Activated CD8-positive, alpha-beta memory T cell treated with anti-CD3 and anti-CD28 coated beads, Interleukin-2, amount 10 ng/mL, durations not matched to agents 7 days and 5 days (primary cell): ENCODE results near the gene SEC61A2. TPM values are rescaled to one million over a fixed set of nuclear protein-coding genes. Genes with fewer than 3 reads are reported as not detected.

Source experiments
- ATAC-seq: fragments of 150-1000 bp; cut with Tn5 transposase; one replicate; pipeline ENCODE4 v1.10.0; 2021; ENCODE audit warnings: moderate library complexity
- CTCF ChIA-PET: fragments of 350-600 bp; sonication (Branson Sonifier 250); formaldehyde crosslinking; loops from one replicate; lab custom pipeline; 2021; ENCODE audit warnings: antibody characterized with exemption; lab: Charles Lee
- DNase-seq: peaks from one replicate; pipeline ENCODE4 v3.0.0-alpha.2; 2020
- H3K27ac Mint-ChIP-seq: one replicate; pipeline ENCODE4 v1.8.0; 2021; ENCODE audit warnings: mild to moderate bottlenecking, mixed read lengths
- H3K27me3 Mint-ChIP-seq: one replicate; pipeline ENCODE4 v1.8.0; 2021; ENCODE audit warnings: mixed read lengths
- H3K36me3 Mint-ChIP-seq: one replicate; pipeline ENCODE4 v1.8.0; 2021; ENCODE audit warnings: mild to moderate bottlenecking, mixed read lengths
- H3K4me1 Mint-ChIP-seq: one replicate; pipeline ENCODE4 v1.8.0; 2021; ENCODE audit warnings: mixed read lengths
- H3K4me3 Mint-ChIP-seq: one replicate; pipeline ENCODE4 v1.8.0; 2021; ENCODE audit warnings: mild to moderate bottlenecking, moderate library complexity, mixed read lengths
- H3K9me3 Mint-ChIP-seq: one replicate; pipeline ENCODE4 v1.8.0; 2022; ENCODE audit warnings: low read depth, mixed read lengths
- microRNA-seq: library from miRNA; unstranded; fragments of <30 nt; microRNA quantifications from one replicate; pipeline ENCODE4 v1.2.0, GENCODE V29; 2022
- total RNA-seq, 2 experiments: library from RNA; stranded (reverse); gene quantifications; one replicate each; pipeline ENCODE4 v1.2.3, GENCODE V29; 2021

SEC61A2 gene
- total RNA-seq, 2 experiments from 2014 or later = 13.9 to 16.1 TPM

DNA sequence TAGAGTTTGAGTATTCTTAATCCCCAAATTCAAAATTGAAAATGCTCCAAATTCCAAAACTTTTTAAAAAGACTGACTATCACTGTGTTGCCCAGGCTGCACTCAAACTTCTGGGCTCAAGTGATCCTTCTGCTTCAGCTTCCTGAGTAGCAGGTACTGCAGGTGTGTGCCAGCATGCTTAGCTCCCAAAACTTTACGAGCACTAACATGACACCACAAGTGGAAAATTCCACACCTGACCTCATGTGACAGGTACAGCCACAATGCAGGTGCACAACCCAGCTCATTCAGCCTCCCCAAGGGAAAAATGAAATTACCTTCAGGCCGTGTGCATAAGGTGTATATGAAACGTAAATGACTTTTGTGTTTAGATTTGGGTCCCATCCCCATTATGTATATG is 83.0 kb downstream of the SEC61A2 start:
- Mint-ChIP-seq H3K27me3 (no peaks in the 10 kb centered on the region), H3K9me3 (no peaks in the 10 kb centered on the region), H3K4me3 (no peak overlapping the region), H3K4me1 (peaks cover 19% of the 10 kb centered on the region), H3K36me3 (peaks cover 50% of the 10 kb centered on the region), H3K27ac (peak overlapping the region; percentile 33)
- DNase-seq (no peak), ATAC-seq (no peak)
- CTCF ChIA-PET = no interaction called here

DNA sequence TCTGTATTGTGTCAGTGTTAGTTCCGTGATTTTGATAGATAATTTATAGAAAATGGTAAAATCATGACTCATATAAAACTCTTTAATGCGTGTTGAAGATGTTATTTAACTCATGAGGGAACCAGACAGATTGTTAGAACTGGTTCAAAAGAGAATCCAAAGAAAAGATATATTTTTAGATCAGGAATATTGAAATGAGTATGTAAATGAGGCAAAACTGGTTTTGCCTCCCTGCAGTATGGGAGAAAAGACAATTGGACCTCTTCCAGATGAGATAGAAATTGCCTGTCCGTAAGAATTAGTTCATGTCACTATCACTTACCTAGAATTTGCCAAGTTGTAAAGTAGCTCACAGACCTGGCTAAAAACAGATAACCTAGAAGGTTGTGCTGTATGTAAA is 84.1 kb downstream of the SEC61A2 start:
- no peak for DNase-seq
- Mint-ChIP-seq H3K27me3 (no peaks in the 10 kb centered on the region), H3K27ac (no peak overlapping the region), H3K9me3 (no peaks in the 10 kb centered on the region), H3K36me3 (peaks cover 46% of the 10 kb centered on the region), H3K4me1 (peaks cover 15% of the 10 kb centered on the region), H3K4me3 (no peak overlapping the region)
- CTCF ChIA-PET = interaction anchor here (1.0 to 3.4 kb wide), 4 partner anchors 18 to 688 kb away, joined by 3 to 17 read pairs (median 9); partner anchors contain the start of genes CDC123 and NUDT5
- ATAC-seq = no peak

DNA sequence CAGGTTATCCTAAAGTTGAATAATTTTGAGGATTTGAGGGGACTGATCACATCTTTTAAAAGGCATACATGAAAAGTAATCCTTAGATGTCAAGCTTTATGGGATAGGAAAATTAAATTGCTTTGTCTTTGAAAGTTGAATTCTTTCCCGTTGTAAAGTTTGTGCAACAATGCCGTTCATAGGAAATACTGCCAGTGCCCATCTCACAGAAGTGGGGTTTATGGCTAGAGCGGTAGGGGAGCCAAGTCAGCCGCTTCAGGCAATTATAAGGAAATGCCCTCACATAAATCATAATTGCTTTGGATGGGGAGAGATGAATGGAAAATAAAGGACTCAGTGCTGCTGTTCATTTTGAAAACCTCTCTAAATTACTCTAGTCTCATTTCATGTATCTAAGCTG is 84.6 kb downstream of the SEC61A2 start:
- no peak overlapping the region for H3K4me3 Mint-ChIP-seq
- peaks cover 13% of the 10 kb centered on the region for H3K4me1 Mint-ChIP-seq
- DNase-seq (no peak), ATAC-seq (no peak)
- H3K27me3 Mint-ChIP-seq = no peaks in the 10 kb centered on the region
- peak overlapping the region; percentile 82 for H3K27ac Mint-ChIP-seq
- H3K9me3 Mint-ChIP-seq = no peaks in the 10 kb centered on the region
- H3K36me3 Mint-ChIP-seq = peaks cover 51% of the 10 kb centered on the region
- CTCF ChIA-PET = interaction anchor here (1.0 to 3.7 kb wide), 10 partner anchors 10 to 688 kb away, joined by 3 to 23 read pairs (median 11); partner anchors contain the start of genes CAMK1D, CDC123 and NUDT5

DNA sequence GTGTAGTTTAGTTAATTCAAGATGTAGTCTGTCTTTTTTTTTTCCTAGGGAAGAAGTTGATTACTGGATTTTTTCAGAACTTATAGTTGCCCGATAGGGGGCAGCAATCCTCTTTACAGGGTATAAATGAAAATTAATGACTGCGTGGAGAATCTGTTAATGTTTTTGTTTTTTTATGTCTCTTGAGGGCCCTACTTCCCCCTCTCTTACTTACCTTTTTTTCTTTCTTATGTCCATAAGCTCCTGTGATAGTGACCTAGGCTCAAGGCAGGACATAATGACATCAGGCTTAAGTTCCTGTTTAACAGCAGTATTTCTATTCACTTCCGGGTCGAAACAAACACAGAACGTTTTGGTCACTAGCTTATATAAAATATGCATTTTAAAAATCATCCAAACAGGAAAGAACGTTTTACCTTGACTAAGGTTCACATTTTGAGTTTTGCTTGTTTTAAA is 85.3 kb downstream of the SEC61A2 start:
- Mint-ChIP-seq H3K27ac (peak overlapping the region; percentile 82), H3K27me3 (no peaks in the 10 kb centered on the region), H3K4me1 (peaks cover 13% of the 10 kb centered on the region), H3K4me3 (peak overlapping the region; percentile 14), H3K36me3 (peaks cover 50% of the 10 kb centered on the region), H3K9me3 (no peaks in the 10 kb centered on the region)
- DNase-seq = no peak
- CTCF ChIA-PET = interaction anchor here (0.6 to 3.7 kb wide), 15 partner anchors 9 to 687 kb away, joined by 3 to 23 read pairs (median 5); partner anchors contain the start of genes CAMK1D, CDC123 and NUDT5
- ATAC-seq = no peak

Small RNA genes within 50 kb of the gene (microRNA-seq; reads per million reads assigned to microRNA genes)
- gene MIR548AK = not detected

Other genes starting within 250 kb of the SEC61A2 start
- gene UPF2, start 86.9 kb upstream of the SEC61A2 start, total RNA-seq = 10 to 100 TPM; 33.5 to 37.2 TPM
- 10 to 100 TPM; 19.6 to 25.9 TPM for gene DHTKD1, start 60.7 kb upstream of the SEC61A2 start, total RNA-seq
- 100 to 1,000 TPM; 107 to 125 TPM for gene NUDT5, start 66.2 kb downstream of the SEC61A2 start, total RNA-seq
- gene CDC123, start 66.5 kb downstream of the SEC61A2 start, total RNA-seq = 100 to 1,000 TPM in 1 of 2 experiments, 10 to 100 TPM in 1; 95.2 to 130 TPM
- gene CAMK1D, start 219.9 kb downstream of the SEC61A2 start, total RNA-seq = 1 to 10 TPM; 2.4 to 2.8 TPM